ENCODE data around the gene WSCD2. TPM values are rescaled to one million over a fixed set of nuclear protein-coding genes. Genes with fewer than 3 reads are reported as not detected.

Gene WSCD2
- total RNA-seq, 2 donors from 2014 or later, result 6.5 to 6.7 TPM

- intact Hi-C loops (cut with DNase I), result no loop called here
- Histone ChIP-seq H3K27ac (no peak overlapping the region), H3K9me3 (no peaks in the 10 kb centered on the region), H3K4me1 (replicated peaks) (no peaks in the 10 kb centered on the region), H3K27me3 (replicated peaks; ENCODE audit: insufficient read depth) (no peaks in the 10 kb centered on the region), H3K4me3 (no peak overlapping the region), H3K36me3 (no peaks in the 10 kb centered on the region)
- no peak for DNase-seq (ENCODE audit: low spot score)
- 67% methylated on average over 9 of the region's 9 CpGs for WGBS
- TF ChIP-seq POLR2AphosphoS5 (IDR thresholded peaks at IDR 0.05) (no peak), CTCF (IDR thresholded peaks at IDR 0.05) (no peak), POLR2A (IDR thresholded peaks at IDR 0.05) (no peak)
Observed at GRCh38 chr12:108204117-108204987, 75.3 kb downstream of the WSCD2 start.

GRCh38 chr12:108205864-108206263 is 76.8 kb downstream of the WSCD2 start:
- no peaks in the 10 kb centered on the region for H3K9me3 ChIP-seq
- no peak for DNase-seq (ENCODE audit: low spot score)
- no peaks in the 10 kb centered on the region for H3K27me3 ChIP-seq (replicated peaks; ENCODE audit: insufficient read depth)
- no peaks in the 10 kb centered on the region for H3K36me3 ChIP-seq
- no peaks in the 10 kb centered on the region for H3K4me1 ChIP-seq (replicated peaks)
- intact Hi-C loops (cut with DNase I), result no loop called here
- 85% methylated on average over 1 of the region's 1 CpG for WGBS
- TF ChIP-seq CTCF (IDR thresholded peaks at IDR 0.05) (no peak), POLR2A (IDR thresholded peaks at IDR 0.05) (no peak), POLR2AphosphoS5 (IDR thresholded peaks at IDR 0.05) (no peak)
- no peak overlapping the region for H3K4me3 ChIP-seq
- H3K27ac ChIP-seq, result no peak overlapping the region

- H3K27me3 ChIP-seq (replicated peaks; ENCODE audit: insufficient read depth), result no peaks in the 10 kb centered on the region
- TF ChIP-seq POLR2AphosphoS5 (IDR thresholded peaks at IDR 0.05) (no peak), POLR2A (IDR thresholded peaks at IDR 0.05) (no peak), CTCF (IDR thresholded peaks at IDR 0.05) (no peak)
- DNase-seq (ENCODE audit: low spot score), result no peak
- no peak overlapping the region for H3K27ac ChIP-seq
- no peaks in the 10 kb centered on the region for H3K4me1 ChIP-seq (replicated peaks)
- intact Hi-C loops (cut with DNase I), result no loop called here
- WGBS, result 35% methylated on average over 3 of the region's 3 CpGs
- H3K4me3 ChIP-seq, result no peak overlapping the region
- no peaks in the 10 kb centered on the region for H3K36me3 ChIP-seq
- no peaks in the 10 kb centered on the region for H3K9me3 ChIP-seq
Observed at GRCh38 chr12:108207791-108208730, 79.0 kb downstream of the WSCD2 start.

GRCh38 chr12:108210001-108210400 is 80.9 kb downstream of the WSCD2 start:
- Histone ChIP-seq H3K4me3 (no peak overlapping the region), H3K27ac (no peak overlapping the region), H3K27me3 (replicated peaks; ENCODE audit: insufficient read depth) (no peaks in the 10 kb centered on the region), H3K36me3 (no peaks in the 10 kb centered on the region), H3K4me1 (replicated peaks) (no peaks in the 10 kb centered on the region), H3K9me3 (no peaks in the 10 kb centered on the region)
- intact Hi-C loops (cut with DNase I), result no loop called here
- WGBS, result 89% methylated on average over 22 of the region's 22 CpGs
- no peak for DNase-seq (ENCODE audit: low spot score)
- TF ChIP-seq POLR2A (IDR thresholded peaks at IDR 0.05) (no peak), POLR2AphosphoS5 (IDR thresholded peaks at IDR 0.05) (no peak), CTCF (IDR thresholded peaks at IDR 0.05) (no peak)

Data from prostate gland (tissue), 2 donors.